ENCODE measurements around the gene MYO1D. TPM values are rescaled to one million over a fixed set of nuclear protein-coding genes. Genes with fewer than 3 reads are reported as not detected.

MYO1D gene
- total RNA-seq, 1 donor from 2014 or later = 27.7 TPM

GRCh38 chr17:32567086-32567485 lies 309.8 kb downstream of the MYO1D start:
- ATAC-seq (ENCODE audit: low read depth) = no peak
- H3K4me3 Mint-ChIP-seq = no peak overlapping the region
- intact Hi-C loops (cut with micrococcal nuclease) = loop anchor here (5.0 kb wide), 1 partner anchor 35 kb away; no protein-coding TSS in a partner anchor
- H3K27me3 Mint-ChIP-seq = no peaks in the 10 kb centered on the region
- ChIA-PET POLR2A (no interaction called here), CTCF (no interaction called here)
- TF ChIP-seq CTCF (IDR thresholded peaks at IDR 0.05) = no peak
- peaks cover 18% of the 10 kb centered on the region for H3K4me1 Mint-ChIP-seq
- DNase-seq = no peak
- H3K9me3 Mint-ChIP-seq = no peaks in the 10 kb centered on the region
- no peaks in the 10 kb centered on the region for H3K36me3 Mint-ChIP-seq (ENCODE audit: low read depth)
- H3K27ac Mint-ChIP-seq = no peak overlapping the region

GRCh38 chr17:32566303-32566702 lies 310.6 kb downstream of the MYO1D start:
- Mint-ChIP-seq H3K9me3 (no peaks in the 10 kb centered on the region), H3K4me3 (no peak overlapping the region), H3K4me1 (peaks cover 18% of the 10 kb centered on the region), H3K27me3 (no peaks in the 10 kb centered on the region), H3K27ac (no peak overlapping the region), H3K36me3 (ENCODE audit: low read depth) (no peaks in the 10 kb centered on the region)
- ChIA-PET POLR2A (no interaction called here), CTCF (no interaction called here)
- intact Hi-C loops (cut with micrococcal nuclease) = loop anchor here (5.0 kb wide), 1 partner anchor 36 kb away; no protein-coding TSS in a partner anchor
- DNase-seq (no peak), ATAC-seq (ENCODE audit: low read depth) (no peak)
- TF ChIP-seq CTCF (IDR thresholded peaks at IDR 0.05) = no peak

- Mint-ChIP-seq H3K36me3 (ENCODE audit: low read depth) (no peaks in the 10 kb centered on the region), H3K9me3 (no peaks in the 10 kb centered on the region), H3K27me3 (no peaks in the 10 kb centered on the region), H3K4me3 (no peak overlapping the region), H3K27ac (no peak overlapping the region), H3K4me1 (peaks cover 18% of the 10 kb centered on the region)
- no peak for TF ChIP-seq CTCF (IDR thresholded peaks at IDR 0.05)
- CTCF ChIA-PET = no interaction called here
- intact Hi-C loops (cut with micrococcal nuclease) = loop anchor here (5.0 kb wide), 1 partner anchor 37 kb away; no protein-coding TSS in a partner anchor
- no peak for DNase-seq
- no peak for ATAC-seq (ENCODE audit: low read depth)
- POLR2A ChIA-PET = no interaction called here
Observed at GRCh38 chr17:32565401-32565800, 311.5 kb downstream of the MYO1D start.

GRCh38 chr17:32564325-32564724 lies 312.6 kb downstream of the MYO1D start:
- no peaks in the 10 kb centered on the region for H3K9me3 Mint-ChIP-seq
- no peak for ATAC-seq (ENCODE audit: low read depth)
- POLR2A ChIA-PET = no interaction called here

GRCh38 chr17:32563583-32563982 lies 313.3 kb downstream of the MYO1D start:
- ATAC-seq (ENCODE audit: low read depth) (no peak), DNase-seq (no peak)
- Mint-ChIP-seq H3K27ac (no peak overlapping the region), H3K9me3 (no peaks in the 10 kb centered on the region), H3K4me1 (peaks cover 17% of the 10 kb centered on the region), H3K4me3 (no peak overlapping the region), H3K36me3 (ENCODE audit: low read depth) (no peaks in the 10 kb centered on the region), H3K27me3 (no peaks in the 10 kb centered on the region)
- TF ChIP-seq CTCF (IDR thresholded peaks at IDR 0.05) = no peak
- POLR2A ChIA-PET = no interaction called here
- intact Hi-C loops (cut with micrococcal nuclease) = no loop called here
- CTCF ChIA-PET = no interaction called here

More at GRCh38 chr17:32564325-32564724, 312.6 kb downstream of the MYO1D start:
- Mint-ChIP-seq H3K27me3 (no peaks in the 10 kb centered on the region), H3K4me1 (peaks cover 17% of the 10 kb centered on the region), H3K4me3 (no peak overlapping the region), H3K36me3 (ENCODE audit: low read depth) (no peaks in the 10 kb centered on the region), H3K27ac (no peak overlapping the region)
- intact Hi-C loops (cut with micrococcal nuclease) = no loop called here
- TF ChIP-seq CTCF (IDR thresholded peaks at IDR 0.05) = no peak
- DNase-seq = no peak
- CTCF ChIA-PET = no interaction called here

All from activated B cell treated with CpG ODN at 0.5 μM for 24 hours (primary cell).